Tibial artery (tissue), 4 donors: ENCODE data around the gene GPX8.

Source experiments
- DNase-seq, 2 donors: peaks; one replicate each; pipeline ENCODE4 v3.0.0-alpha.2; 2019
- H3K27ac ChIP-seq, 2 donors: fragments of 200-600 bp; sonication (generic) in 1 of 2; 1 replicate in 1 of 2; 2 replicates in 1 of 2; pipeline ENCODE4 v1.5.1; 2018 to 2019; ENCODE audit warnings: mild to moderate bottlenecking in 1 of 2
- H3K27me3 ChIP-seq, 2 donors: fragments of 200-600 bp; sonication (generic) in 1 of 2; one replicate each; pipeline versions ENCODE4 v1.5.1 to v1.6.0; 2016 to 2019
- H3K36me3 ChIP-seq, 3 donors: fragments of 200-600 bp; sonication (generic) in 2 of 3; one replicate each; pipeline ENCODE4 v1.5.1; 2016 to 2019; ENCODE audit warnings: mild to moderate bottlenecking in 2 of 3
- H3K4me1 ChIP-seq, 4 donors: fragments of 200-600 bp; sonication (generic) in 2 of 4; 1 replicate in 3 of 4; 2 replicates in 1 of 4; pipeline ENCODE4 v1.5.1; 2016 to 2019
- H3K4me3 ChIP-seq, 2 donors: fragments of 200-600 bp; sonication (generic) in 1 of 2; 1 replicate in 1 of 2; 2 replicates in 1 of 2; pipeline ENCODE4 v1.5.1; 2018 to 2019; ENCODE audit warnings: mild to moderate bottlenecking in 2 of 2
- H3K9me3 ChIP-seq, 3 donors: fragments of 200-600 bp; sonication (generic) in 1 of 3; one replicate each; pipeline ENCODE4 v1.5.1; 2016 to 2019
- CTCF ChIP-seq, 2 experiments: fragments of 200-600 bp in 1 of 2; fragments of 450-650 bp in 1 of 2; IDR thresholded peaks; one replicate each; pipeline ENCODE4 v1.5.1; 2017 to 2019; ENCODE audit warnings: antibody characterized with exemption in 2 of 2, mild to moderate bottlenecking in 1 of 2, moderate library complexity in 1 of 2
- intact Hi-C: fragments of 100-400 bp; cut with DNase I; formaldehyde crosslinking; loops from one replicate; pipeline ENCODE4 v1.15.0; 2023; ENCODE audit warnings: low total_unique reads

Gene GPX8

DNA sequence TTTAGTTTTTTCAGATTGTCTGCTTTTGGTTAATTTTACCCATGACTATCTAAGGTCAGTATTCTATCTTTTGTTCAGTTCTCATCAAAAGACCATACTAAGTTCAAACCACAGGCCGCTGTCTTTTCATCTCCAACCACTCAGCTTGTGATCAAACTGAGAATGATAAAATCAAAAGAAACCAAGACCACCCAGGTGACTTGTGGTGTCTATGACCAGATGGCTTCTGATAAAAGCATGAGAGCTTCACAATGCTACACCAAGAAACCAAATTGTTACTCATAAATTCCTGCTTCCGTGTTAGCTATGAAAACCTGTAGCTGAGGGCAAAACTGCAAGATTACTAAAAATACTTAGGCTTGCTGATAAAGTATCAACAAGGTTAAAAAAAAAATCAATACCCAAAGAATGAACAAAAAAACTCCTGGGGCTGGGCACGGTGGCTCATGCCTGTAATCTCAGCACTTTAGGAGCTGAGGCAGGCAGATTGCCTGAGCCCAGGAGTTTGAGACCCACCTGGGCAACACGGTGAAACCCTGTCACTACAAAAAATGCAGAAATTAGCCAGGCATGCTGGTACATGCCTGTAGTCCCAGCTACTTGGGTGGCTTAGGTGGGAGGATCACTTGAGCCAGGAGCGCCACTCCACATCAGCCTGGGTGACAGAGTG lies 25.8 kb upstream of the GPX8 start:
- no peak for TF ChIP-seq CTCF (IDR thresholded peaks at IDR 0.05)
- Histone ChIP-seq H3K9me3 (peaks cover 0 to 7% (median 4%) of the 10 kb centered on the region in 3 donors), H3K27me3 (no peaks in the 10 kb centered on the region), H3K36me3 (no peaks in the 10 kb centered on the region), H3K4me3 (no peak overlapping the region), H3K27ac (no peak overlapping the region), H3K4me1 (no peaks in the 10 kb centered on the region)
- DNase-seq: no peak
- intact Hi-C loops: no loop called here

- TF ChIP-seq CTCF (IDR thresholded peaks at IDR 0.05): no peak
- H3K4me3 ChIP-seq: no peak overlapping the region
- H3K4me1 ChIP-seq: no peaks in the 10 kb centered on the region
- H3K36me3 ChIP-seq: no peaks in the 10 kb centered on the region
- DNase-seq: no peak
- no peak overlapping the region for H3K27ac ChIP-seq
- no peaks in the 10 kb centered on the region for H3K9me3 ChIP-seq
- H3K27me3 ChIP-seq: no peaks in the 10 kb centered on the region
- intact Hi-C loops: no loop called here
Observed at GRCh38 chr5:55136521-55136920, 23.4 kb upstream of the GPX8 start.

GRCh38 chr5:55140908-55141665 lies 18.9 kb upstream of the GPX8 start:
- H3K36me3 ChIP-seq: no peaks in the 10 kb centered on the region
- intact Hi-C loops: no loop called here
- no peak for TF ChIP-seq CTCF (IDR thresholded peaks at IDR 0.05)
- no peak overlapping the region for H3K4me3 ChIP-seq
- no peak for DNase-seq
- H3K27ac ChIP-seq: no peak overlapping the region
- H3K9me3 ChIP-seq: no peaks in the 10 kb centered on the region
- H3K4me1 ChIP-seq: no peaks in the 10 kb centered on the region
- H3K27me3 ChIP-seq: peaks cover 0 to 4% of the 10 kb centered on the region in 2 donors

- H3K27me3 ChIP-seq: peaks cover 0 to 6% of the 10 kb centered on the region in 2 donors
- no peak overlapping the region for H3K4me3 ChIP-seq
- no peaks in the 10 kb centered on the region for H3K9me3 ChIP-seq
- H3K27ac ChIP-seq: no peak overlapping the region
- TF ChIP-seq CTCF (IDR thresholded peaks at IDR 0.05): no peak
- DNase-seq: no peak
- no peaks in the 10 kb centered on the region for H3K36me3 ChIP-seq
- peaks cover 0 to 6% (median 0%) of the 10 kb centered on the region in 4 donors for H3K4me1 ChIP-seq
- intact Hi-C loops: no loop called here
Observed at GRCh38 chr5:55141945-55142690, 17.9 kb upstream of the GPX8 start.

DNA sequence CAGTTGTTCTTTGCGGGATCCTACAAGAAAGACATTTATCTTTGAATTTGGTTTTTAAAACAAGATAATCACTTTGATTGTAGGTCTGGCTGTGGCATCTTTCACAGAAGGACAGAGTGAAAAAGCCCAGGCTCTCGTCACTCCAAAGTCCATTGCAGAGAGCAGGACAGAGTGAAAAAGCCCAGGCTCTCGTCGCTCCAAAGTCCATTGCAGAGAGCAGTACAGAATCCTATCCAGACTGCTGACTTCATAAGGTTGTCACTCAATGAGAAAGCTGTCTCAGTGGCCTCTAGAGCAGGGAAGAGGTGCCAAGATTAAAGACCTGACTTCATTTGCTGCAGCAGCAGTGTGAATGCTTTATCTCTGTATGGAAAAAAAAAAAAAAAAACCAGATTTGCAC lies 16.3 kb upstream of the GPX8 start:
- intact Hi-C loops: no loop called here
- Histone ChIP-seq H3K36me3 (no peaks in the 10 kb centered on the region), H3K27ac (no peak overlapping the region), H3K4me3 (no peak overlapping the region), H3K27me3 (peaks cover 0 to 6% of the 10 kb centered on the region in 2 donors), H3K4me1 (peaks cover 0 to 6% (median 0%) of the 10 kb centered on the region in 4 donors), H3K9me3 (no peaks in the 10 kb centered on the region)
- no peak for DNase-seq
- TF ChIP-seq CTCF (IDR thresholded peaks at IDR 0.05): no peak
